ENCODE data around the gene COPE.
A peak's percentile ranks its signal among the peaks of the same experiment; 100 is the strongest.
"Not testable (repeated sequence)": the region's sequence is repeated elsewhere in the genome, so short reads cannot be mapped to it uniquely, and the experiment has no call there.

Gene COPE

GRCh38 chr19:18940769-18941627 is 21.8 kb upstream of the COPE start, which contains the start of gene HOMER3:
HOMER3 (minus strand) TSS chr19:18941217; CDS start chr19:18938982, 2,235 bp downstream.
- peak; percentile 91 for DNase-seq (ENCODE audit: low read depth, low spot score)

- peak; percentile 69 for DNase-seq (ENCODE audit: low read depth, low spot score)
These were observed 21.0 kb upstream of the COPE start for GRCh38 chr19:18939922-18940768.

GRCh38 chr19:18939163-18939562 is 20.0 kb upstream of the COPE start:
- no peak for DNase-seq (ENCODE audit: low read depth, low spot score)

- no peak for DNase-seq (ENCODE audit: low read depth, low spot score)
These were observed 14.1 kb upstream of the COPE start for GRCh38 chr19:18933297-18933696.

GRCh38 chr19:18932216-18932841 is 13.1 kb upstream of the COPE start:
- DNase-seq (ENCODE audit: low read depth, low spot score), result peak; percentile 83

GRCh38 chr19:18931316-18932162 is 12.4 kb upstream of the COPE start:
- DNase-seq (ENCODE audit: low read depth, low spot score), result no peak

- DNase-seq (ENCODE audit: low read depth, low spot score), result no peak
These were observed 10.1 kb upstream of the COPE start for GRCh38 chr19:18929311-18929710.

GRCh38 chr19:18928018-18928805 is 9.0 kb upstream of the COPE start:
- no peak for DNase-seq (ENCODE audit: low read depth, low spot score)

- DNase-seq (ENCODE audit: low read depth, low spot score), result no peak
These were observed 5.6 kb upstream of the COPE start for GRCh38 chr19:18924684-18925213.

GRCh38 chr19:18922228-18922985 is 3.2 kb upstream of the COPE start:
- DNase-seq (ENCODE audit: low read depth, low spot score), result no peak

GRCh38 chr19:18921593-18921992 is 2.4 kb upstream of the COPE start:
- DNase-seq (ENCODE audit: low read depth, low spot score), result no peak

GRCh38 chr19:18920400-18920799 is 1.2 kb upstream of the COPE start:
- no peak for DNase-seq (ENCODE audit: low read depth, low spot score)

GRCh38 chr19:18919900-18920214 is 670 bp upstream of the COPE start:
- no peak for DNase-seq (ENCODE audit: low read depth, low spot score)

GRCh38 chr19:18917593-18917992 is 1.6 kb downstream of the COPE start:
- DNase-seq (ENCODE audit: low read depth, low spot score), result not testable (repeated sequence)

- peak; percentile 56 for DNase-seq (ENCODE audit: low read depth, low spot score)
These were observed 3.5 kb downstream of the COPE start for GRCh38 chr19:18915639-18916038.

GRCh38 chr19:18913466-18913865 is 5.7 kb downstream of the COPE start:
- DNase-seq (ENCODE audit: low read depth, low spot score), result no peak

GRCh38 chr19:18912933-18913332 is 6.3 kb downstream of the COPE start:
- DNase-seq (ENCODE audit: low read depth, low spot score), result no peak

- no peak for DNase-seq (ENCODE audit: low read depth, low spot score)
These were observed 8.3 kb downstream of the COPE start for GRCh38 chr19:18910801-18911436.

- no peak for DNase-seq (ENCODE audit: low read depth, low spot score)
These were observed 9.2 kb downstream of the COPE start for GRCh38 chr19:18910010-18910409.
